ENCODE results near the gene HIP1R.

HIP1R gene

DNA sequence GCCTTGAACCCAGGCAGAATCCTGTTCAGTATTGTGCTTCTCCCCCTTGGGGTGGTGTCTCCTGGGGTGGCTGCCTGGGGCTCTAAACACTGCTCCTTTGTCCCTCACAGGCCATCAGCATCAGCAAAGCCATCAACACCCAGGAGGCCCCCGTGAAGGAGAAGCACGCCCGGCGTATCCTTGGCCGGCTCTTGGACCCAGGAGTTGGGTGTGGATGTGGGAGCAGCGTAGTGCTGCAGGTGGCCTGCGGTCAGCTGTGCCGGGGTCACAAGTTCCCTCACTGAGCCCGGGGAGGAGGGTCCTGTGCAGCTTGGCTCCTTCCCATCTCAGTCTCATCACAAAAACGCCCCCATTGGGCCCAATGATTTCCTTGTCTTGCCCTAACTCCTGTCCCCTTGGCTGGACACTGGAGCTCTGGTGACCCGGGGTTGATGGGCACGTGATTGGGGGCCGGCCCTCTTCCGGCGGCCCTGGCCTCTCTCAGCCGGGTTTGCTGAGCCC lies 12.7 kb downstream of the HIP1R start:
- no peak for FAIRE-seq

DNA sequence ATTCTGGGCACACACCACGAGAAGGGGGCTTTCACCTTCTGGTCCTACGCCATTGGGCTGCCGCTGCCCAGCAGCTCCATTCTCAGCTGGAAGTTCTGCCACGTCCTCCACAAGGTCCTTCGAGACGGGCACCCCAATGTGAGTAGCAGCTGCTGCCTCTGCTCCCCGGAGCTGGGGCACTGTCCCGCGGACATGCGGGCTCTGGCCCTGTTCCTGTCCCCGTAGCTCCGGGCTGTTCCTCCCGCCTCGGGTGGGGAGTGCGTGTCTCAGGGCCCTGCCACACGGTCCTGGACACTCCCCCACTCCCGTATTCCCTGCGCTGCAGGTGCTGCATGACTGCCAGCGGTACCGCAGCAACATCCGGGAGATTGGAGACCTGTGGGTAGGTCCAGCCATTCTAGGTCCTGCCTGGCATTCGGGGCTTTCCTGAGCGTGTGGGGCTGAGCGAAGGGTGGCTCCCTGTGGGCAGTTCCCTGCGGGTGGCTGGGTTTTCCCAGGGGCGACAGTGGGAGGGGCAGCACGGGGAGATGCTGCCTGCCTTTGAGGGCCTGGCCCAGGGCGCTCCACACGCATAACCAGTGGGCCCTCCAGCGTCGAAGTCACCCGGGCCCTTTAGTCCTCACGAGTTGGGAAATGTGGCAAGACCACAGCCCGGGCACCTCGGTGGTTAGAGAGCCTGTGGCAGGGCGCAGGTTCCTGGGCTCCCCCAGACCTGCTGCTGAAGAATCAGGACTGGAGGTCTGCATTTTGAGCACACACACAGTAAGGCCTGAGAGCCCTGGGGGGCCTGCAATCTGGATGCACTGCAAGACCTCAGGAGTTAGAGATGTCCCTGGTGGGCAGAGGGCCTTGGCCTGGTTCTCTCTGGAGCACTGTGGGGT lies 13.5 kb downstream of the HIP1R start:
- FAIRE-seq = no peak

DNA sequence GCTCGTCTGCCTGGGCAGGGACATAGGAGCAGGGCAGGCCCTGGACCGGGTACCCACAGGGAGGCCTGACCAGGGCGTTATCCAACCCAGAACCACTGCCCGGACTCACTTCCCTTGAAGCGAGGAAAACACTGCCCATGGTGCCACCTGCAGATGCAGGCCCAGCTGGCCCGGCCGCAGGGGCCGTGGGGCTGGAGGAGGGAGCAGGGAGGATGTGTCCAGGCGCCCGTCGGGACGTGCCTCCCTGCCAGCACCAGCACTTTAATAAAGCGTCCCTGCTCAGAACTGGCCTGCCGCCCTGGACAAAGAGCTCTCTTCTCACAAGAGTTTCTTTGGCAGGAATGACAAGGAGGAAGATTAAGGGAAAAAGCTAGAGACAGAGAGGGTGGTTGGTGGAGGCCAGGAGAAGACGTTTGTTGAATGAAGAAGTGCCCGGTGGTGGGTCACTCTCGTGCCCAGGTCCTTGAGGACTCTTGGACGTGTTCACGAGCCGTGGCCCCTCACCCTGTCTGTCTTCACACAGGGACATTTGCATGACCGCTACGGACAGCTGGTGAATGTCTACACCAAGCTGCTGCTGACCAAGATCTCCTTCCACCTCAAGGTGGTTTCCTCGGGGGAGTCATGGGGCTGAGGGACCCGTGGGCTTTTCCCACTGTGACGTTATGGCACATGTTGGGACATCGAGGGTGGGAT lies 14.2 kb downstream of the HIP1R start:
- no peak for FAIRE-seq

DNA sequence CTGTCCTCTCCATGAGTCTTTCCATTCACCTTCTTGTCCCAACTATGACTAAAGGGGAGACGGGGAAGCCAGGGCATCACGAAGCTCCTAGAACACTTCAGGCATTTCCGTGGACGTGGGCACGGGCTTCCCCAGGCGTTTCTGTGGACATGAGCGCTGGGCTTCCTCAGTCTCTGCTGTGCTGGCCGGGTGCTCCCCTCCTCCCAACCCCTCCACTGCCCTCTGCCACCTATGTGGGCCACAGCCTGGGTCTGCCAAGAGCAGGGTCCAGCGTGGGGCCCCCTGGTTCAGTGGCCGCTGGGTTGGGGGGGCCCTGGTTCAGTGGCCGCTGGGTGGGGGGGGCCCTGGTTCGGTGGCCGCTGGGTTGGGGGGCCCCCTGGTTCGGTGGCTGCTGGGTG lies 14.8 kb downstream of the HIP1R start:
- FAIRE-seq = no peak

DNA sequence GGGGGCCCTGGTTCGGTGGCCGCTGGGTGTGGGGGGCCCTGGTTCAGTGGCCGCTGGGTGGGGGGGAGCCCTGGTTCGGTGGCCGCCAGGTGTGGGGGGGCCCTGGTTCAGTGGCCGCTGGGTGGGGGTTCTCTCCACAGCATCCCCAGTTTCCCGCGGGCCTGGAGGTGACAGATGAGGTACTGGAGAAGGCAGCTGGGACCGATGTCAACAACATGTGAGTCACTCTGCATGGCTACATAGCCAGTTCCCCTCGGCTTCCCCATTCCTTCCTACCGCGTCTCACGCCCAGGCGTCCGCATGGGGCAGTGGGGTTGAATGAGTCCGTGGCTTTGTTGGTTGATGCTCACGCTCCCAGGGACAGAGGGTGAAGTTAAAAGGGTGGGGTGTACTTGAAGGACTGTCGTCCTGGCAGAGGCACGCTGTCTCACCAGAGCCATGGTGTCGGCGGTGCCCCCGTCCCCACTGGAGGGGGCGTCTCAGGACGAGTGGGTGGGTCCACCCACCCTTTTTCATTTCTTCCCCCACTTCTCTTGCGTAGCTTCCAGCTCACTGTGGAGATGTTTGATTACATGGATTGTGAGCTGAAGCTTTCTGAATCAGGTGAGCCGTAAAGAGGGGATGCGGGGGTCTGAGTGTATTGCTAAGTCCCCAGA lies 15.6 kb downstream of the HIP1R start:
- no peak for FAIRE-seq

DNA sequence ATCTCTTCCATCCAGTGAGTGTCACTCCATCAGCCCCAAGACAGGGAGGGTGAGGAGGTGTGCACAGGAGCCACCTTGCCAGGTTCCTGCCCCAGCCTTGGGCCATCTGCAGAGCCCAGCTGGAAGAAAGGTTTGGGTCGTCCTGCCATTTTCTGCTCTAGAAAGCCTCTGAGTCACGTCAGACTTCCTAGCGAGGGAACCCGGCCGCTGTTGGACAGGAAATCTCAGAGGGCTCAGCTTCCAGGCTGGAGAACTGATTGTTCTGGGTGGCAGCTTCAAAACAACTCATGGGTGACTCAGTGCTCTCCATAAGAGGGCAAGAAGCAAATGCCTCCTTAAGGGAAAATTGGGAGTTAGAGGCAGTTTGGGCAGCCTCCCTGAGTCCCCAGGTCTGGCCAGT lies 16.6 kb downstream of the HIP1R start:
- FAIRE-seq = no peak

DNA sequence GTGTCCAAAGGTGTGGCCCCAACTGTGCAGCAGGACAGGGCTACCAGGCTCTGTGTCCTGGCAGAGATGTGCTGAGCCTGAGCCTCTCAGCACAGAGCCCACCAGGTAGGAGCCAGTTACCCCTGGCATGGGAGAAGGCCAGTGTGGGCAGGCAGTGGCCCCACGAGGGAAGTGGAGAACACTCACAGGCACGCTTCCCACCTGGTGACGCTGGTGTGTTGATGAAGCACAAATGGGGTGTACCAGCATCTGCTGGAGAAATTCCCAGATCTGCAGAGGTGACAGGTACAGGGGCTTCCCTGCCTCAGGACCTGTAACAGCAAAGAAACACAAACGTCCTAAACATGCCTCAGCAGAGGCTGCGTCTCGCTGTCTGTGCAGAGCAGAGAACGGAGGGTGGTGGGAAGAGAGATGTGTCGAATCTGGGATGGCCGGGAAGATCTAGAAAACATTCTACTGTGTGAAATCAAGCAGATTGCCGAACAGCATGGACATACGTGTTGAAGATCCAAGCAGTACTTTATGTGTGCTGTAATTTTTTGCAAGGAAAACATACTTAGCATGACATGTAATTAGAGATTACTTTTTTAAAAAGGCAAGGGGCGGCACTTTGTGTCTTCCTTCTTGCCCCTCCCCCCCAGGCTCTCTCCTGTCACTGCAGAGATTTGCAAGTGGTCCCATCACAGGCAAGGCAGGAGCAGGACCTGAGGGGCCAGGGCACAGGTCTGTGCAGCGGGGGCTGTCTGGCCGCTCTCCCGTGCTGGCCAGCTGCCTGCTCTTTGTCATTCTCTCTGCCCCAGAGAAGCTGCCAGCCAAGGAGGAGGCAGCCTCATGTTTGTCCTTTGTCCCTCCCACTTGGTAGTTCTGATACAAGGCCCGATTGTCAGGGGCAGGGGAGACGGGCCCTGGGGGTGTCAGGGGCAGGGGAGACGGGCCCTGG lies 17.3 kb downstream of the HIP1R start:
- FAIRE-seq = no peak

DNA sequence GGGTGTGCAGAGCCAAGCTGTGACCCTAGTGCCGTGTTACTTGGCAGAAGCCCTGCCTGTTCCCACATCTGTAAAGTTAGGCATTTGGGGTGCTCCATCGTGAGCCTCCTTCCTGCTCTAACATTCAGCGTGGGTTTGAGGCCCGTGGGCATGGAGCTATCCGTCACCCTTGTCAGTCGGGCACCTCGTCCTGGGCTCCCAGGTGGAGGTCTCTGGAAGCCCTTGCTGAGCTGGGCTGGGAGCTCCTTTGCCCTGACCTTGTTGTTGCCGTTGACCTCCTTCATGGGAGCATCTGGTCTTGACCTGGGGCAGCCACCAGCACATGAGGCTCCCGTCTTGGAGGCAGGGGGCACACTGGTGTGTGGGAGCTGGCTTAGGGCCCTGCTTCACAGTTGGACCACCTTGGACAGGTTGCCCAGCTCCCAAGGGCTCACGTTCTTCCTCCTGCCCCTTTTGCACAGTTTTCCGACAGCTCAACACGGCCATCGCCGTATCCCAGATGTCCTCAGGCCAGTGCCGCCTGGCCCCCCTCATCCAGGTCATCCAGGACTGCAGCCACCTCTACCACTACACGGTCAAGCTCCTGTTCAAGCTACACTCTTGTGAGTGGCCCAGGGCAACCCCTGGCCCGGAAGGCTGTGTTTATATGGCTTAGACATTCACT lies 18.5 kb downstream of the HIP1R start:
- no peak for FAIRE-seq

DNA sequence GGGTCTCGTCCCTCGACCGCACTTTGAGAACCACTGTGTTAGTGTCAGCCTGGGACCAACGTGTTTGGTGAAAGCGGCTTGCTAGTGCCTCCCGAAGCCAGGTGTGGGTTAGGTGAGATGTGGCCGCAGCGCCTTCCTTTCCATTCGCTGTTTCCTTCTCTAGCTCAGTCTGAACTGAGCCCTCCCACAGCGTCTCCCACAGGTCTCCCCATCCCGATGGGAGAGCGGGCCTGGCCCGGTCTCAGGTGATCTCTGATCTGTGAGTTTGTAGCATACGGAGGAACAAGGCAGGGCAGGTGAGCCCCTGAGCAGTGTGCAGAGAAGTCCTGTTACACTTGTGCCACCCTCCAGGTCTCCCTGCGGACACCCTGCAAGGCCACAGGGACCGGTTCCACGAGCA lies 19.3 kb downstream of the HIP1R start:
- FAIRE-seq = no peak

DNA sequence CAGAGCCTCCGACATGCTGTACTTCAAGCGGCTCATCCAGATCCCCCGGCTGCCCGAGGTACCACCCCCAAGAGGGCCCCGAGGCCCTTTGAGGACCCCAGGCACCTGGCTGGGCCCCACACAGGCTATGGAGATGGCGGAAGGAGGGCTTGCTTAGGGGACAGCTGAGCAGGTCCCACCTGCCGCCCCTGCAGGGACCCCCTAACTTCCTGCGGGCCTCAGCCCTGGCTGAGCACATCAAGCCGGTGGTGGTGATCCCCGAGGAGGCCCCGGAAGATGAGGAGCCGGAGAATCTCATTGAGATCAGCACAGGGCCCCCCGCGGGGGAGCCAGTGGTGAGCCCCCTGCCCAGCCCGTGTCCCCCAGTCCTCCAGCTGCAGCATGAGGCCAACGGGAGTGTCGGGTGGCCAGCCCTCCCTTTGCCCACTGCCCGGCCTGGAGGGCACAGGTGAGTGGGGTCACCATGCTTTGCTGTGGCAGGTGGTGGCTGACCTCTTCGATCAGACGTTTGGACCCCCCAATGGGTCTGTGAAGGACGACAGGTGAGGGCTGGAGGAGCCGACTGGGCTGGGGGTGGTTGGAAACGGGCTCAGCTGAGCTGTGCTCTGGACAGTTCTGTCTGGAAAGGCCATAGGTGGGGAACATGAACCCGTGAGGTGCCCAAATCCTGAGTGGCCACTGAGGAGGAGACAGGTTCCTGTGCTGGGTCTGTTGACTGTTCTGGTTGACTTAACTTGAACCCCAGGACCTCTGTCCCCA lies 20.0 kb downstream of the HIP1R start:
- FAIRE-seq = no peak

DNA sequence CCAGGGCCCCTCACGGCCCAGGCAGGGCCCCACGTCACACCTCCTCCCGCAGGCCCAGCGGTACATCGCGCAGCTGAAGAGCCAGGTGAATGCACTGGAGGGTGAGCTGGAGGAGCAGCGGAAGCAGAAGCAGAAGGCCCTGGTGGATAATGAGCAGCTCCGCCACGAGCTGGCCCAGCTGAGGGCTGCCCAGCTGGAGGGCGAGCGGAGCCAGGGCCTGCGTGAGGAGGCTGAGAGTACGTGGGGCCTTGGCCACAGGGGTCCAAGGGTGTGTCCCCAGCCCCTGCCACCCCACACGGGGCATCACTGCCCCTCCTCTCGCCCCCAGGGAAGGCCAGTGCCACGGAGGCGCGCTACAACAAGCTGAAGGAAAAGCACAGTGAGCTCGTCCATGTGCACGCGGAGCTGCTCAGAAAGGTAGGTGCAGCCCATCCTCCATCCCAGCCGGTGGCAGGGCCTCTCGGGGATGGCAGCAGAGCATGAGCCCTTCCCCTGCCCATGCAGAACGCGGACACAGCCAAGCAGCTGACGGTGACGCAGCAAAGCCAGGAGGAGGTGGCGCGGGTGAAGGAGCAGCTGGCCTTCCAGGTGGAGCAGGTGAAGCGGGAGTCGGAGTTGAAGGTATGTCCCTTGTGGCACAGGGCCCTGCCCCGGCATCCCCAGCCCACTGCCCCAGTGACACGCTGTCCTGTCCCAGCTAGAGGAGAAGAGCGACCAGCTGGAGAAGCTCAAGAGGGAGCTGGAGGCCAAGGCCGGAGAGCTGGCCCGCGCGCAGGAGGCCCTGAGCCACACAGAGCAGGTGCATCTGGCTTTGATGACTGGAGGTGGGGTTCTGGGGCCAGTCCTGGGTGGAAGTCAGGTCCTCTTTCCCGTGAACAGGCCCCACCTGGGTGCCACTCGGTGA lies 20.9 kb downstream of the HIP1R start:
- FAIRE-seq = no peak

DNA sequence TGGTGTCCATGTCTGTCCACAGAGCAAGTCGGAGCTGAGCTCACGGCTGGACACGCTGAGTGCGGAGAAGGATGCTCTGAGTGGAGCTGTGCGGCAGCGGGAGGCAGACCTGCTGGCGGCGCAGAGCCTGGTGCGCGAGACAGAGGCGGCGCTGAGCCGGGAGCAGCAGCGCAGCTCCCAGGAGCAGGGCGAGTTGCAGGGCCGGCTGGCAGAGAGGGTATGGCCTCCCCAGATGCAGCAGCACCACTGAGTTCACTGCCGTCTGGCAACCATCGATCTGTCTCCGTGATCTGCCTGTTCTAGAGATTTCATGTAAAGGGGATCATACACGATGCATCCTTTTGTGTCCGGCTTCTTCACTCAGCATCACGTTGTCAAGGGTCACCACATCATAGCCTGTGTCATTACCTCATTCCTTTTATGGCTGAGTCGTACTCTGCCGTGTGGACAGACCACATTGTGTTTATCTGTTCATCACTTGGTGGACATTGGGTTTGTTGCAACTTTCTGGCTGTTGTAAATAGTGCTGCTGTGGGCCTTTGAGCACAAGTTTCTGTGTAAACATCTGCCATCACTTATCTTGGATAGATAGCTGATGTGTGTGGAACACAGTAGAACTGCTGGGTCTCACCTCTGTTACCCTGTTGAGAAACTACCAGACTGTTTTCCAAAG lies 21.9 kb downstream of the HIP1R start:
- FAIRE-seq = no peak

DNA sequence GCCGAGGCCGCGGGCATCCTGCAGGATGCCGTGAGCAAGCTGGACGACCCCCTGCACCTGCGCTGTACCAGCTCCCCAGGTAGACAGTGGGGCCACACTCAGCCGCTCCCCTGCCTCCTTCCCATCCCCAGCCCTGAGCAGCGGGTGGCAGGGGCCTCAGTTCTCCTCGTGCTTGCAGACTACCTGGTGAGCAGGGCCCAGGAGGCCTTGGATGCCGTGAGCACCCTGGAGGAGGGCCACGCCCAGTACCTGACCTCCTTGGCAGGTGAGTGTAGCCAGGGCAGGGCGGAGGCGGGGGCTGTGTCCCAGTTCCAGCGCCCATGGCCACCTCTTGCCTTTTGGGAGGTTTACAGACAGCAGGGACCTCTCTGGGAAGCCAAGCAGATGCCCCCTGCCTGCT lies 22.9 kb downstream of the HIP1R start:
- no peak for FAIRE-seq

DNA sequence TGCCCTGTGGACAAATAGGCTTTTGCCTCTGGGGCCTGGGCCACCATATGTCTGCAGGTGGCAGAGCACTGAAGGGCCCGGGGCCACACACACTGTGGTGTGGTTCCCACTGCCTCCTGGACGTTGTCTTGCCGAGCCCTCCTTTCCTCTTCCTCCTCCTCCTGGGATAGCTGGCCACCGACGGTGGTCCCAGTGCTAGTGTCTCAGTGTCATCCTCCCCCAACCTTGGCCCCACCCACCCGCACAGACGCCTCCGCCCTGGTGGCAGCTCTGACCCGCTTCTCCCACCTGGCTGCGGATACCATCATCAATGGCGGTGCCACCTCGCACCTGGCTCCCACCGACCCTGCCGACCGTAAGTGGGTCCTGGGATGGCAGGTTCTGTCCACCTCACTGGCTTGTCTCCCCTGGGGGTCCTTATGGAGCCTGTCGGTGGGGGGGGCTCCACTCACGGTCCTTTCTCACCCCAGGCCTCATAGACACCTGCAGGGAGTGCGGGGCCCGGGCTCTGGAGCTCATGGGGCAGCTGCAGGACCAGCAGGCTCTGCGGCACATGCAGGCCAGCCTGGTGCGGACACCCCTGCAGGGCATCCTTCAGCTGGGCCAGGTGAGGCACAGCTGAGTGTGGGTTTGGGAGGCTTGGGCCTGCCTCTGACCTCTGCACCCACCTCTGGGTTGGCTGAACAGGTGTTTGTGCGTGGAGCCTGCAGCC lies 23.5 kb downstream of the HIP1R start:
- FAIRE-seq = no peak

DNA sequence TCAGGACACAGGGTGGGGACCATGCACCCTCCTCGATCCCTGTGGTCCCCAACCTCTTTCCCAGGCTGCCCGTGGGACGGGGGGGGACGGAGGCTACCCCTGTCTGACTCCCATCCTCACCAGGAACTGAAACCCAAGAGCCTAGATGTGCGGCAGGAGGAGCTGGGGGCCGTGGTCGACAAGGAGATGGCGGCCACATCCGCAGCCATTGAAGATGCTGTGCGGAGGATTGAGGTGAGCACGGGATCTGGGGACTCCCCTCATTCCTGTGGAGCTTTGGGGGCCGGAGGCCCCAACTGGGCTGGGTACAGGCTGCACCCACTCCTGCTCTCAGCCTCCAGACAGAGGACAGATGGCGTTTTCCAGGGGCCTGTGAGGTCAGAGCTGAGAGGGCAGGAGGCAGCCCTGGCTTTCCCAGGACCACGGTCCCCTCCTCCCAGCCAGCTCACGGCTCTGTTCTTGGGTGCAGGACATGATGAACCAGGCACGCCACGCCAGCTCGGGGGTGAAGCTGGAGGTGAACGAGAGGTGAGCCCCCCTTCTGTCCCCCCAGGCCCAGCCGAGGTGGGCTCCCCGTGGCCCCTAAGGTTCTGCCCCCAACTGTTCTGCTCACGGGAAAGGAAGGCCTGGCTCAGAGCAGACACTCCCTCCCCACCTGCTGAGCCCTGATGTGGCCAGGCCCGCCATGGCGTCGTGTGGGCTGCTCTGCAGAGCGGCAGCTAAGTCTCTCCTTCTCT lies 24.2 kb downstream of the HIP1R start:
- no peak for FAIRE-seq

DNA sequence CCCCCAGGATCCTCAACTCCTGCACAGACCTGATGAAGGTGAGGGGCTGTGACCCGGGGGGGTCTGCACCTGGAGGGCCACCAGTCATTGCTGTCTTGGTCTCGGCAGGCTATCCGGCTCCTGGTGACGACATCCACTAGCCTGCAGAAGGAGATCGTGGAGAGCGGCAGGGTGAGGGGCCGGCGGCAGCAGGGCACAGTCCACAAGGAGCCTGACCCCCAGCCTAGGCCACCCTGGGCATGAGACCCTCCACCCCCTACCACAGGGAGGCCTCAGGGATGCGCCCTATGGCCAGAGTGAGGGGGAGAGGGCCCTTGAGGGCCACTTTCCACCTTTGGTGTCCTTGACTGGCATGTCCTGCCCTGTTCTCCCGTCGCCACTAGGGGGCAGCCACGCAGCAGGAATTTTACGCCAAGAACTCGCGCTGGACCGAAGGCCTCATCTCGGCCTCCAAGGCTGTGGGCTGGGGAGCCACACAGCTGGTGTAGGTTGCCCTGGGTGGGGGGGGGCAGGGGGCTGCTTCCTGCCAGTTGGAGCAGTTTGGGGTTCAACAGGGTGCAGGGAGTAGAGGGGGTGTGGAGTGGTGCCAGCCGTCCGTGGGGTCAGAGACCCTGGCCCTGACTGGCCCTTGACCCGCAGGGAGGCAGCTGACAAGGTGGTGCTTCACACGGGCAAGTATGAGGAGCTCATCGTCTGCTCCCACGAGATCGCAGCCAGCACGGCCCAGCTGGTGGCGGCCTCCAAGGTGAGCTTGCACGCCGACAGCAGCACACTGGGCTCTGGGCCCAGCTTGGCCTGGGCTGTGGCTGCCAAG lies 25.0 kb downstream of the HIP1R start:
- no peak for FAIRE-seq
